ENCODE results near the gene KCNK3. TPM values are rescaled to one million over a fixed set of nuclear protein-coding genes. Genes with fewer than 3 reads are reported as not detected.
A peak's percentile ranks its signal among the peaks of the same experiment; 100 is the strongest.

Gene KCNK3
- total and polyA plus RNA-seq, 2 of the 13 experiments (the other 11 are each of a cell fraction or from before 2014, with no cell fraction given): not detected

DNA sequence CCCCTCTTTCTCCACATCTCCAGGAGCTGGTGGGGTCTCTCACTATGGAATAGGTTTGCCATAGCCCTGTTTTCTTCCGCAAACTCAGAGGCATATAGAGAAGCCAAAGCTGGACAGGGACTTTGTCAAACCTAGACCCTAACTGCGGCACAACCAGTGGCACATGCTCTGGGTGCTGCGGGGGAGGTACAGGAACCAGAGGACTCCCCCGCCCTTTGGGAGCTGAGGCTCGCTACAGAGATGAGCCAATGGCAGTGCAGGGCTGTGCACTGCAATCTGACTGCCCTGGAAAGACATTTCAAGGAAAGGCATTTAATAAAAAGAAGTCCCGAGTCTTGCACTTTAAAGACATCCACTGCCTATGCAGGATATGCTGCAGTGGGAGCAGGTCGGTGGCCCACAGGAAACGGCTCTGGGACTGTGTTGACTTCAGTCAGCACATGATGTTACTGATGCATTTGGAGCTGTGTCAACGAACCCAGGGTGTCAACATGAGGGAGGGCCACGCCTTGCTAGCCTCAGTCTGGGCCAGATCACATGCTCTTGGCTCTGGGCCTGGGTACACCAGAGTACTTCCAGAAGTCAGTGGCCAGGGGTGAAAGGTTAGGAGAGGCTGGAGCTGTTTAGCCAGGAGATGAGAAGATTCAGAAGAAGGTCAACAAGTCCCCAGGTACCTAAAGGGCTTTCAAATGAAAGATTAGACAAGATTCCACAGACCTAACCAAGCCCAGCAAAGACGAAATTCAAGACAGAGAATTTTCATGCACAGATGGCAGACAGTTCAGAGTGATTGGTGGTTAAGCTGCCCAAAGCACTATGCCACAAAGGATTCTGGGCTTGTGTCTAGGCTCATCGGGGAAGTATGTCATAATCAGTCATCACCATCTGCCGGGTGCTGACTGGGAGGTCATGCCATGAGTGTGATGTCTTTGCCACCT, 79.8 kb downstream of the KCNK3 start (continued):
- no peak; the same call in 1 of the 2 replicates for TF ChIP-seq KDM4B (CRISPR knock-in tag; IDR thresholded peaks at IDR 0.05)
- TF ChIP-seq ZNF777 (CRISPR knock-in tag; IDR thresholded peaks at IDR 0.05): no peak
- no peak for TF ChIP-seq ZNF552 (CRISPR knock-in tag; IDR thresholded peaks at IDR 0.05; ENCODE audit: borderline replicate concordance)
- no peak for TF ChIP-seq ZNF256 (CRISPR knock-in tag; conservative IDR thresholded peaks at IDR 0.05)
- TF ChIP-seq, protein P1, sequence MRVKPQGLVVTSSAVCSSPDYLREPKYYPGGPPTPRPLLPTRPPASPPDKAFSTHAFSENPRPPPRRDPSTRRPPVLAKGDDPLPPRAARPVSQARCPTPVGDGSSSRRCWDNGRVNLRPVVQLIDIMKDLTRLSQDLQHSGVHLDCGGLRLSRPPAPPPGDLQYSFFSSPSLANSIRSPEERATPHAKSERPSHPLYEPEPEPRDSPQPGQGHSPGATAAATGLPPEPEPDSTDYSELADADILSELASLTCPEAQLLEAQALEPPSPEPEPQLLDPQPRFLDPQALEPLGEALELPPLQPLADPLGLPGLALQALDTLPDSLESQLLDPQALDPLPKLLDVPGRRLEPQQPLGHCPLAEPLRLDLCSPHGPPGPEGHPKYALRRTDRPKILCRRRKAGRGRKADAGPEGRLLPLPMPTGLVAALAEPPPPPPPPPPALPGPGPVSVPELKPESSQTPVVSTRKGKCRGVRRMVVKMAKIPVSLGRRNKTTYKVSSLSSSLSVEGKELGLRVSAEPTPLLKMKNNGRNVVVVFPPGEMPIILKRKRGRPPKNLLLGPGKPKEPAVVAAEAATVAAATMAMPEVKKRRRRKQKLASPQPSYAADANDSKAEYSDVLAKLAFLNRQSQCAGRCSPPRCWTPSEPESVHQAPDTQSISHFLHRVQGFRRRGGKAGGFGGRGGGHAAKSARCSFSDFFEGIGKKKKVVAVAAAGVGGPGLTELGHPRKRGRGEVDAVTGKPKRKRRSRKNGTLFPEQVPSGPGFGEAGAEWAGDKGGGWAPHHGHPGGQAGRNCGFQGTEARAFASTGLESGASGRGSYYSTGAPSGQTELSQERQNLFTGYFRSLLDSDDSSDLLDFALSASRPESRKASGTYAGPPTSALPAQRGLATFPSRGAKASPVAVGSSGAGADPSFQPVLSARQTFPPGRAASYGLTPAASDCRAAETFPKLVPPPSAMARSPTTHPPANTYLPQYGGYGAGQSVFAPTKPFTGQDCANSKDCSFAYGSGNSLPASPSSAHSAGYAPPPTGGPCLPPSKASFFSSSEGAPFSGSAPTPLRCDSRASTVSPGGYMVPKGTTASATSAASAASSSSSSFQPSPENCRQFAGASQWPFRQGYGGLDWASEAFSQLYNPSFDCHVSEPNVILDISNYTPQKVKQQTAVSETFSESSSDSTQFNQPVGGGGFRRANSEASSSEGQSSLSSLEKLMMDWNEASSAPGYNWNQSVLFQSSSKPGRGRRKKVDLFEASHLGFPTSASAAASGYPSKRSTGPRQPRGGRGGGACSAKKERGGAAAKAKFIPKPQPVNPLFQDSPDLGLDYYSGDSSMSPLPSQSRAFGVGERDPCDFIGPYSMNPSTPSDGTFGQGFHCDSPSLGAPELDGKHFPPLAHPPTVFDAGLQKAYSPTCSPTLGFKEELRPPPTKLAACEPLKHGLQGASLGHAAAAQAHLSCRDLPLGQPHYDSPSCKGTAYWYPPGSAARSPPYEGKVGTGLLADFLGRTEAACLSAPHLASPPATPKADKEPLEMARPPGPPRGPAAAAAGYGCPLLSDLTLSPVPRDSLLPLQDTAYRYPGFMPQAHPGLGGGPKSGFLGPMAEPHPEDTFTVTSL (CRISPR knock-in tag; IDR thresholded peaks at IDR 0.05; ENCODE audit: borderline replicate concordance): no peak
- no peak for TF ChIP-seq MTA1 (CRISPR knock-in tag; IDR thresholded peaks at IDR 0.05; ENCODE audit: borderline replicate concordance)
- no peak for TF ChIP-seq SMARCC2 (IDR thresholded peaks at IDR 0.05)
- TF ChIP-seq, protein P2, sequence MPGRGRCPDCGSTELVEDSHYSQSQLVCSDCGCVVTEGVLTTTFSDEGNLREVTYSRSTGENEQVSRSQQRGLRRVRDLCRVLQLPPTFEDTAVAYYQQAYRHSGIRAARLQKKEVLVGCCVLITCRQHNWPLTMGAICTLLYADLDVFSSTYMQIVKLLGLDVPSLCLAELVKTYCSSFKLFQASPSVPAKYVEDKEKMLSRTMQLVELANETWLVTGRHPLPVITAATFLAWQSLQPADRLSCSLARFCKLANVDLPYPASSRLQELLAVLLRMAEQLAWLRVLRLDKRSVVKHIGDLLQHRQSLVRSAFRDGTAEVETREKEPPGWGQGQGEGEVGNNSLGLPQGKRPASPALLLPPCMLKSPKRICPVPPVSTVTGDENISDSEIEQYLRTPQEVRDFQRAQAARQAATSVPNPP (CRISPR knock-in tag; IDR thresholded peaks at IDR 0.05): no peak
- peak; percentile 51; the same call in 1 of the 2 replicates for TF ChIP-seq ZNF205 (CRISPR knock-in tag; IDR thresholded peaks at IDR 0.05)
- TF ChIP-seq, protein P3, sequence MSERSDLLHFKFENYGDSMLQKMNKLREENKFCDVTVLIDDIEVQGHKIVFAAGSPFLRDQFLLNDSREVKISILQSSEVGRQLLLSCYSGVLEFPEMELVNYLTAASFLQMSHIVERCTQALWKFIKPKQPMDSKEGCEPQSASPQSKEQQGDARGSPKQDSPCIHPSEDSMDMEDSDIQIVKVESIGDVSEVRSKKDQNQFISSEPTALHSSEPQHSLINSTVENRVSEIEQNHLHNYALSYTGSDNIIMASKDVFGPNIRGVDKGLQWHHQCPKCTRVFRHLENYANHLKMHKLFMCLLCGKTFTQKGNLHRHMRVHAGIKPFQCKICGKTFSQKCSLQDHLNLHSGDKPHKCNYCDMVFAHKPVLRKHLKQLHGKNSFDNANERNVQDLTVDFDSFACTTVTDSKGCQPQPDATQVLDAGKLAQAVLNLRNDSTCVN (CRISPR knock-in tag; IDR thresholded peaks at IDR 0.05; ENCODE audit: borderline replicate concordance): peak; percentile 88; the same call in 1 of the 2 replicates
- TF ChIP-seq, protein P4, sequence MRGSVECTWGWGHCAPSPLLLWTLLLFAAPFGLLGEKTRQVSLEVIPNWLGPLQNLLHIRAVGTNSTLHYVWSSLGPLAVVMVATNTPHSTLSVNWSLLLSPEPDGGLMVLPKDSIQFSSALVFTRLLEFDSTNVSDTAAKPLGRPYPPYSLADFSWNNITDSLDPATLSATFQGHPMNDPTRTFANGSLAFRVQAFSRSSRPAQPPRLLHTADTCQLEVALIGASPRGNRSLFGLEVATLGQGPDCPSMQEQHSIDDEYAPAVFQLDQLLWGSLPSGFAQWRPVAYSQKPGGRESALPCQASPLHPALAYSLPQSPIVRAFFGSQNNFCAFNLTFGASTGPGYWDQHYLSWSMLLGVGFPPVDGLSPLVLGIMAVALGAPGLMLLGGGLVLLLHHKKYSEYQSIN (CRISPR knock-in tag; IDR thresholded peaks at IDR 0.05; ENCODE audit: borderline replicate concordance): no peak
- no peak for TF ChIP-seq TRIM24 (CRISPR knock-in tag; IDR thresholded peaks at IDR 0.05)
- TF ChIP-seq, protein P5, sequence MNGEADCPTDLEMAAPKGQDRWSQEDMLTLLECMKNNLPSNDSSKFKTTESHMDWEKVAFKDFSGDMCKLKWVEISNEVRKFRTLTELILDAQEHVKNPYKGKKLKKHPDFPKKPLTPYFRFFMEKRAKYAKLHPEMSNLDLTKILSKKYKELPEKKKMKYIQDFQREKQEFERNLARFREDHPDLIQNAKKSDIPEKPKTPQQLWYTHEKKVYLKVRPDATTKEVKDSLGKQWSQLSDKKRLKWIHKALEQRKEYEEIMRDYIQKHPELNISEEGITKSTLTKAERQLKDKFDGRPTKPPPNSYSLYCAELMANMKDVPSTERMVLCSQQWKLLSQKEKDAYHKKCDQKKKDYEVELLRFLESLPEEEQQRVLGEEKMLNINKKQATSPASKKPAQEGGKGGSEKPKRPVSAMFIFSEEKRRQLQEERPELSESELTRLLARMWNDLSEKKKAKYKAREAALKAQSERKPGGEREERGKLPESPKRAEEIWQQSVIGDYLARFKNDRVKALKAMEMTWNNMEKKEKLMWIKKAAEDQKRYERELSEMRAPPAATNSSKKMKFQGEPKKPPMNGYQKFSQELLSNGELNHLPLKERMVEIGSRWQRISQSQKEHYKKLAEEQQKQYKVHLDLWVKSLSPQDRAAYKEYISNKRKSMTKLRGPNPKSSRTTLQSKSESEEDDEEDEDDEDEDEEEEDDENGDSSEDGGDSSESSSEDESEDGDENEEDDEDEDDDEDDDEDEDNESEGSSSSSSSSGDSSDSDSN (CRISPR knock-in tag; IDR thresholded peaks at IDR 0.05): no peak
- no peak for TF ChIP-seq SRSF9 (IDR thresholded peaks at IDR 0.05; ENCODE audit: borderline replicate concordance, insufficient read depth, low read depth, low read length, poor library complexity, severe bottlenecking)
- no peak for TF ChIP-seq ZNF773 (CRISPR knock-in tag; IDR thresholded peaks at IDR 0.05; ENCODE audit: borderline replicate concordance)
- no peak for TF ChIP-seq REXO4 (CRISPR knock-in tag; IDR thresholded peaks at IDR 0.05; ENCODE audit: borderline replicate concordance)

Measured in HepG2 (cell line).